Nephron (organoid): ENCODE data around the gene TSPAN3.

Experiments
- H3K27ac Mint-ChIP-seq, 3 experiments: 2 replicates each; pipeline ENCODE4 v1.8.0; 2020; ENCODE audit warnings: mixed read lengths in 3 of 3, mild to moderate bottlenecking in 2 of 3, moderate library complexity in 1 of 3
- H3K27me3 Mint-ChIP-seq: 2 replicates; pipeline ENCODE4 v1.8.0; 2021; ENCODE audit warnings: low read depth, mild to moderate bottlenecking, moderate library complexity, mixed read lengths
- H3K36me3 Mint-ChIP-seq: 2 replicates; pipeline ENCODE4 v1.8.0; 2020; ENCODE audit warnings: low read depth, mixed read lengths
- H3K4me1 Mint-ChIP-seq: 2 replicates; pipeline ENCODE4 v1.8.0; 2020; ENCODE audit warnings: mixed read lengths
- H3K4me3 Mint-ChIP-seq, 3 experiments: 2 replicates each; pipeline ENCODE4 v1.8.0; 2020; ENCODE audit warnings: mild to moderate bottlenecking in 3 of 3, mixed read lengths in 3 of 3, moderate library complexity in 2 of 3
- H3K9me3 Mint-ChIP-seq: 2 replicates; pipeline ENCODE4 v1.8.0; 2020; ENCODE audit warnings: mixed read lengths
- TF ChIP-seq, protein P1 (sequence below), 3 experiments: fragments of 200-600 bp; sonication (generic); IDR thresholded peaks; one replicate each; pipeline ENCODE4 v1.5.0; 2021; ENCODE audit warnings: antibody characterized with exemption in 3 of 3; ENCODE audit not compliant: unreplicated experiment in 3 of 3

Gene TSPAN3

GRCh38 chr15:77042245-77042919 is 28.5 kb downstream of the TSPAN3 start:
- peaks cover 68% of the 10 kb centered on the region for H3K36me3 Mint-ChIP-seq
- H3K4me3 Mint-ChIP-seq = no peak overlapping the region
- H3K9me3 Mint-ChIP-seq = peaks cover 4% of the 10 kb centered on the region

DNA sequence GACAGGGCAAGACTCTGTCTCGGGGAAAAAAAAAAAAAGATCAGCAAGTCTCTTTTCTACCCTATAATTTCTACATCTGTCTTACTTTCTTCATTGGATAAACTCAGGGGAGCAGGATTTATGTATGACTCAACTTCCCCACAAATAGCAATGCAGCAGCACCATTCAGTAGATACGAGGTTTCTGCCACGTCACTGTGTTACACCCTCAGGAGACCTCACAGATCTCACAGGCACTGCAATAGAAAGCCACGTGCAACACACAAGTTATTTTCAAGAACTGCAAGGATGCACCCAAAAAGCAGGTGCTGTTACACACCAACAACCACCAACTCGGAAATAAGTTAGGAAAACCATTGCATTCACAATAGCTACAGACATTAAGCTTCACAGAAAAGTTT is 30.2 kb downstream of the TSPAN3 start:
- H3K4me3 Mint-ChIP-seq = no peak overlapping the region
- H3K4me1 Mint-ChIP-seq = peaks cover 4% of the 10 kb centered on the region
- TF ChIP-seq, protein P1, sequence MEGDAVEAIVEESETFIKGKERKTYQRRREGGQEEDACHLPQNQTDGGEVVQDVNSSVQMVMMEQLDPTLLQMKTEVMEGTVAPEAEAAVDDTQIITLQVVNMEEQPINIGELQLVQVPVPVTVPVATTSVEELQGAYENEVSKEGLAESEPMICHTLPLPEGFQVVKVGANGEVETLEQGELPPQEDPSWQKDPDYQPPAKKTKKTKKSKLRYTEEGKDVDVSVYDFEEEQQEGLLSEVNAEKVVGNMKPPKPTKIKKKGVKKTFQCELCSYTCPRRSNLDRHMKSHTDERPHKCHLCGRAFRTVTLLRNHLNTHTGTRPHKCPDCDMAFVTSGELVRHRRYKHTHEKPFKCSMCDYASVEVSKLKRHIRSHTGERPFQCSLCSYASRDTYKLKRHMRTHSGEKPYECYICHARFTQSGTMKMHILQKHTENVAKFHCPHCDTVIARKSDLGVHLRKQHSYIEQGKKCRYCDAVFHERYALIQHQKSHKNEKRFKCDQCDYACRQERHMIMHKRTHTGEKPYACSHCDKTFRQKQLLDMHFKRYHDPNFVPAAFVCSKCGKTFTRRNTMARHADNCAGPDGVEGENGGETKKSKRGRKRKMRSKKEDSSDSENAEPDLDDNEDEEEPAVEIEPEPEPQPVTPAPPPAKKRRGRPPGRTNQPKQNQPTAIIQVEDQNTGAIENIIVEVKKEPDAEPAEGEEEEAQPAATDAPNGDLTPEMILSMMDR (IDR thresholded peaks at IDR 0.05; ENCODE audit: unreplicated experiment in 3 of 3) = no peak
- H3K27ac Mint-ChIP-seq = peak overlapping the region; percentile 23 to 50 (median 38)
- H3K36me3 Mint-ChIP-seq = peaks cover 64% of the 10 kb centered on the region
- H3K27me3 Mint-ChIP-seq = no peaks in the 10 kb centered on the region
- H3K9me3 Mint-ChIP-seq = peaks cover 4% of the 10 kb centered on the region

More at GRCh38 chr15:77042245-77042919, 28.5 kb downstream of the TSPAN3 start:
- Mint-ChIP-seq H3K27ac (no peak overlapping the region), H3K27me3 (no peaks in the 10 kb centered on the region), H3K4me1 (peaks cover 18% of the 10 kb centered on the region)
- TF ChIP-seq, protein P1 (IDR thresholded peaks at IDR 0.05; ENCODE audit: unreplicated experiment in 3 of 3) = no peak

- Mint-ChIP-seq H3K27me3 (no peaks in the 10 kb centered on the region), H3K4me1 (no peaks in the 10 kb centered on the region), H3K27ac (no peak overlapping the region), H3K36me3 (peaks cover 55% of the 10 kb centered on the region), H3K9me3 (peaks cover 4% of the 10 kb centered on the region), H3K4me3 (no peak overlapping the region)
- TF ChIP-seq, protein P1 (IDR thresholded peaks at IDR 0.05; ENCODE audit: unreplicated experiment in 3 of 3) = no peak
Observed at GRCh38 chr15:77039848-77040247, 31.1 kb downstream of the TSPAN3 start.

GRCh38 chr15:77039217-77039533 is 31.7 kb downstream of the TSPAN3 start:
- H3K4me3 Mint-ChIP-seq = no peak overlapping the region
- TF ChIP-seq, protein P1 (IDR thresholded peaks at IDR 0.05; ENCODE audit: unreplicated experiment in 3 of 3) = no peak
- peaks cover 49% of the 10 kb centered on the region for H3K36me3 Mint-ChIP-seq
- H3K27ac Mint-ChIP-seq = no peak overlapping the region
- H3K9me3 Mint-ChIP-seq = peaks cover 4% of the 10 kb centered on the region
- no peaks in the 10 kb centered on the region for H3K27me3 Mint-ChIP-seq
- H3K4me1 Mint-ChIP-seq = no peaks in the 10 kb centered on the region

GRCh38 chr15:77038312-77039216 is 32.3 kb downstream of the TSPAN3 start:
- TF ChIP-seq, protein P1 (IDR thresholded peaks at IDR 0.05; ENCODE audit: unreplicated experiment in 3 of 3) = no peak
- Mint-ChIP-seq H3K4me1 (no peaks in the 10 kb centered on the region), H3K4me3 (no peak overlapping the region)

More at GRCh38 chr15:77038312-77039216, 32.3 kb downstream of the TSPAN3 start:
- peaks cover 4% of the 10 kb centered on the region for H3K9me3 Mint-ChIP-seq
- no peak overlapping the region for H3K27ac Mint-ChIP-seq
- peaks cover 46% of the 10 kb centered on the region for H3K36me3 Mint-ChIP-seq
- H3K27me3 Mint-ChIP-seq = no peaks in the 10 kb centered on the region
